ACC112 (cell line): ENCODE results near the gene EFR3B.
"Not testable (repeated sequence)": the region's sequence is repeated elsewhere in the genome, so short reads cannot be mapped to it uniquely, and the experiment has no call there.

Experiments
- H2AFZ ChIP-seq: fragments of 200-600 bp; sonication (generic); one replicate; pipeline ENCODE4 v1.6.0; 2017; ENCODE audit warnings: antibody characterized with exemption, low read length; ENCODE audit not compliant: unreplicated experiment
- H3K27ac ChIP-seq: fragments of 200-600 bp; sonication (generic); 2 replicates; pipeline ENCODE4 v1.5.1; 2014; ENCODE audit warnings: low read depth, mild to moderate bottlenecking, antibody characterized with exemption, low read length, moderate library complexity
- H3K27me3 ChIP-seq: fragments of 200-600 bp; sonication (generic); 2 replicates; pipeline ENCODE4 v1.6.1; 2014; ENCODE audit warnings: mild to moderate bottlenecking, antibody characterized with exemption, low read length, moderate library complexity, mixed read lengths; ENCODE audit not compliant: insufficient read depth
- H3K36me3 ChIP-seq: fragments of 200-600 bp; sonication (generic); 2 replicates; pipeline ENCODE4 v1.6.1; 2016; ENCODE audit warnings: mild to moderate bottlenecking, antibody characterized with exemption, low read length, moderate library complexity, mixed read lengths; ENCODE audit not compliant: insufficient read depth
- H3K4me1 ChIP-seq: fragments of 200-600 bp; sonication (generic); one replicate; pipeline ENCODE4 v1.6.1; 2016; ENCODE audit warnings: low read length, mixed read lengths; ENCODE audit not compliant: insufficient read depth, unreplicated experiment, control insufficient read depth
- H3K4me3 ChIP-seq: fragments of 200-600 bp; sonication (generic); 2 replicates; pipeline ENCODE4 v1.5.1; 2014; ENCODE audit warnings: mild to moderate bottlenecking, low read depth, low read length
- H3K79me2 ChIP-seq: fragments of 200-600 bp; sonication (generic); one replicate; pipeline ENCODE4 v1.6.0; 2016; ENCODE audit warnings: low read length; ENCODE audit not compliant: control insufficient read depth, unreplicated experiment, insufficient read depth

The EFR3B gene, protein sequence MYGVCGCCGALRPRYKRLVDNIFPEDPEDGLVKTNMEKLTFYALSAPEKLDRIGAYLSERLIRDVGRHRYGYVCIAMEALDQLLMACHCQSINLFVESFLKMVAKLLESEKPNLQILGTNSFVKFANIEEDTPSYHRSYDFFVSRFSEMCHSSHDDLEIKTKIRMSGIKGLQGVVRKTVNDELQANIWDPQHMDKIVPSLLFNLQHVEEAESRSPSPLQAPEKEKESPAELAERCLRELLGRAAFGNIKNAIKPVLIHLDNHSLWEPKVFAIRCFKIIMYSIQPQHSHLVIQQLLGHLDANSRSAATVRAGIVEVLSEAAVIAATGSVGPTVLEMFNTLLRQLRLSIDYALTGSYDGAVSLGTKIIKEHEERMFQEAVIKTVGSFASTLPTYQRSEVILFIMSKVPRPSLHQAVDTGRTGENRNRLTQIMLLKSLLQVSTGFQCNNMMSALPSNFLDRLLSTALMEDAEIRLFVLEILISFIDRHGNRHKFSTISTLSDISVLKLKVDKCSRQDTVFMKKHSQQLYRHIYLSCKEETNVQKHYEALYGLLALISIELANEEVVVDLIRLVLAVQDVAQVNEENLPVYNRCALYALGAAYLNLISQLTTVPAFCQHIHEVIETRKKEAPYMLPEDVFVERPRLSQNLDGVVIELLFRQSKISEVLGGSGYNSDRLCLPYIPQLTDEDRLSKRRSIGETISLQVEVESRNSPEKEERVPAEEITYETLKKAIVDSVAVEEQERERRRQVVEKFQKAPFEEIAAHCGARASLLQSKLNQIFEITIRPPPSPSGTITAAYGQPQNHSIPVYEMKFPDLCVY

DNA sequence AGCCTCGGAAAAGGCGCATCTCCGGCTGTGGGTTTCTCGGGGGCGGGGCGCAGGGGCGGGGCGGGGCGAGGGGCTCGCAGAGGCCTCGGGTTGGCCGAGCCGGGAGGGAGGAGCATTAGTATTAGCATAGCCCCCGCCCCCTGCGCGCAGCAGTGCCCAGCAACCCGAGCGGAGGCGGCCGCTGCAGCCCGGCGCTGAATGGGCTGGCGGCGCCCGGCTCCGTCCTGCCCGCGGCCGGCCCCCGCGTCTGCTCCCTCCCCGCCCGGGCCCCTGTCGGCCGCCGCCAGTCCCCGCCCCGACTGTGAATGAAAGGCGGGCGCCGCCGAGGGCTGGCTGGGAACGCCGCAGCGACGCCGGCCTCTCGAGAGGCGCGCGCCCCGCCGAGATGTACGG, at the start of gene EFR3B:
Gene EFR3B (plus strand): TSS at position 149 of the 393 bp plus-strand sequence. CDS start 237 bp downstream, at position 386.
- H3K4me3 ChIP-seq = peak within 1 kb of the TSS; percentile 99
- no peaks in the 10 kb centered on the region for H3K79me2 ChIP-seq
- H3K36me3 ChIP-seq = no peaks in the 10 kb centered on the region
- peaks cover 10% of the 10 kb centered on the region; the same call in 1 of the 2 replicates for H3K27me3 ChIP-seq
- H3K27ac ChIP-seq = no peak within 1 kb of the TSS
- H3K4me1 ChIP-seq = peaks cover 13% of the 10 kb centered on the region
- peak within 1 kb of the TSS; percentile 100 for H2AFZ ChIP-seq

DNA sequence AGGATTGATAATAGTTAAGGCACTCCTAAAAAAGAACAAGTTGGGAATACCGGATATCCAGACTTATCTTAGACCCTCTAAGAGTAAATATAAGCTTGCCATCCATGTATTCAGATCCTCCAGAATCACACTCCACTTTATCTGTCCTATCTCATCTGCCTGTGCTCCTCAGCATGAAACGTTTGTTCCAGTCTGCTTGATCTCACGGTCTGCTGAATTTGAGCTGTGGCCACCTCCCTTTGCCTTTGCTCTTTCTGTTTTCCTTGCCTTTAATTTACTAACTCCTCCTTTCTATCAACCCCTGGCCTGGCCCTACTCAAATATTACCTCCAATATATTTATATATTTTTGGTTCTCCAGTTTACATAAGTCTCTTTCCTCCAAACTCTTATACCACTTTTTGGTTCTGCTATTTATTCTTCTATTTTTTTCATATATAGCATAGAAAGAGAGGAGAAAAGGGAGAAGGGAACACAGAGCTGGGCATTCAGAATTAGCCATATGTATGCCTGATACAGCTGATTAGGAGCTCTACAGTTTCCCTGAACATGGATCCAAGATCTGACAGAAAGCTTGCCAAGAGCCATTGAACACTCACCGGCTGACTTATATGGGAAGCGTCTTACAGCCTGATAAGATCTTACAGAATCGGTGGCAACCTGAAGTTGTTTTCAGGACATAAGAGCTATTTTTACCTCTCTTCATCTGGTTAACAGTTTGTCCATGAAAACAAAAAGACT, 48.3 kb upstream of the EFR3B start:
- peaks cover 8% of the 10 kb centered on the region for H3K4me1 ChIP-seq
- H3K27me3 ChIP-seq = peaks cover 29% of the 10 kb centered on the region
- no peaks in the 10 kb centered on the region for H3K79me2 ChIP-seq
- H2AFZ ChIP-seq = no peak overlapping the region
- H3K36me3 ChIP-seq = no peaks in the 10 kb centered on the region
- H3K27ac ChIP-seq = no peak overlapping the region
- no peak overlapping the region for H3K4me3 ChIP-seq

DNA sequence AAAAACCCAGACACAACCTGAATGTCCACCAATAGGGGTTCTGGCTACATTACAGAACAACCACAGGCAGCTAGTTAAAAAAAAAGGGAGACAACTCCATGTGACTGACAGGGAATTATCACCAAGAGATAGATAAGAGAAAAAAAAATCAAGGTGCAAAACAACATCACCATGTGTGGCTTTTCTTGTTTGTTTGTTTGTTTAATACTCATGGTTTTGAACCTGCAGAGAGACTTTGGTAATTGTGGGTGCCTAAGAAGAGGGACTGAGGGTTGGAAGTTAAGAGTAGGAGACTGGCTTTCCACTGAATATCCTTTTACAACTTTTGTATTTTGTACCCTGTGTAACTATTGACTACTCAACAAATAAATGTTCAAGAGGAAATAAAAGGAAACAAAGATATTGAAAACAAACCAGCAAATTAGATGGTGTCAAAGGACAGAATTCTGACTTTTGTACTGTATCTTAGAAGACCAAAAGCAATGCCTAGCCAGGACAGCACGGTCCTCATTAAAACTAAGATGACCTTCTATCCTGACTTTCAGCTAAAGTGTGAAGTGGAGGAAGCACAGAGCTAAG, 47.6 kb upstream of the EFR3B start:
- H3K4me1 ChIP-seq = peaks cover 8% of the 10 kb centered on the region

DNA sequence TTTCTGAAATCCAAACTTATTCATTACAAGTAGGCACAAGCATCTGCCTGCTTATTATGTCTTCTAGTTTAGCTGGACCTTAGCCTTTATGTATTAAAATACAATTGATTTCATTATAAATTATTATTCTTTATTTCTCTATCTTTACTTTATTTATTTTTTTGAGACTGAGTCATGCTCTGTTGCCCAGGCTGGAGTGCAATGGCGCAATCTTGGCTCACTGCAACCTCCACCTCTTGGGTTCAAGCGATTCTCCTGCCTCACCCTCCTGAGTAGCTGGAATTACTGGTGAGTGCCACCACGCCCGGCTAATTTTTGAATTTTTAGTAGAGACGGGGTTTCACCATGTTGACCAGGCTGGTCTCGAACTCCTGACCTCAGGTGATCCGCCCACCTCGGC, 42.8 kb upstream of the EFR3B start:
- H3K27ac ChIP-seq, H3K4me3 ChIP-seq, H3K79me2 ChIP-seq, H3K27me3 ChIP-seq, H2AFZ ChIP-seq, H3K36me3 ChIP-seq: not testable (repeated sequence)
- H3K4me1 ChIP-seq = peaks cover 18% of the 10 kb centered on the region

More for the DNA sequence above, 47.6 kb upstream of the EFR3B start:
- H2AFZ ChIP-seq = no peak overlapping the region
- no peaks in the 10 kb centered on the region for H3K36me3 ChIP-seq
- H3K4me3 ChIP-seq = no peak overlapping the region
- H3K27me3 ChIP-seq = peaks cover 28% of the 10 kb centered on the region
- no peak overlapping the region for H3K27ac ChIP-seq
- no peaks in the 10 kb centered on the region for H3K79me2 ChIP-seq

DNA sequence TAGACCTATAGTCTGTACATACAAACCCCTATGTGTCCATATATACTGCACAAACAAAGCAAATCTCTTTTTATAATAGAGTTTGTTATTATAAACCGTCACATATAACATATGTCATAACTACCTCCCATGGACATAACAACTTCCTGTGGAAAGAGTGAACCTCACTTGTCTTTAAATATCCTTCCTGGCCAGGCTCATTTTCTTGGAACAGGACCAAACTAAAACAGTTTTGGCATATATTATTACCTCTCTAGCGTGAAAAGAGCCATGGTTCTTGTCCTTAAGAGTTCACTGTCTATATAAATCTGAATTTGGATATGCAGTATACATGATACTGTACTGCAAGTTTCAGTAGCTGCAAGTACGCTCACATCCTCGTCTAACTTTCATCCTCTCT, 41.8 kb upstream of the EFR3B start:
- H3K27ac ChIP-seq = no peak overlapping the region
- no peaks in the 10 kb centered on the region for H3K79me2 ChIP-seq

DNA sequence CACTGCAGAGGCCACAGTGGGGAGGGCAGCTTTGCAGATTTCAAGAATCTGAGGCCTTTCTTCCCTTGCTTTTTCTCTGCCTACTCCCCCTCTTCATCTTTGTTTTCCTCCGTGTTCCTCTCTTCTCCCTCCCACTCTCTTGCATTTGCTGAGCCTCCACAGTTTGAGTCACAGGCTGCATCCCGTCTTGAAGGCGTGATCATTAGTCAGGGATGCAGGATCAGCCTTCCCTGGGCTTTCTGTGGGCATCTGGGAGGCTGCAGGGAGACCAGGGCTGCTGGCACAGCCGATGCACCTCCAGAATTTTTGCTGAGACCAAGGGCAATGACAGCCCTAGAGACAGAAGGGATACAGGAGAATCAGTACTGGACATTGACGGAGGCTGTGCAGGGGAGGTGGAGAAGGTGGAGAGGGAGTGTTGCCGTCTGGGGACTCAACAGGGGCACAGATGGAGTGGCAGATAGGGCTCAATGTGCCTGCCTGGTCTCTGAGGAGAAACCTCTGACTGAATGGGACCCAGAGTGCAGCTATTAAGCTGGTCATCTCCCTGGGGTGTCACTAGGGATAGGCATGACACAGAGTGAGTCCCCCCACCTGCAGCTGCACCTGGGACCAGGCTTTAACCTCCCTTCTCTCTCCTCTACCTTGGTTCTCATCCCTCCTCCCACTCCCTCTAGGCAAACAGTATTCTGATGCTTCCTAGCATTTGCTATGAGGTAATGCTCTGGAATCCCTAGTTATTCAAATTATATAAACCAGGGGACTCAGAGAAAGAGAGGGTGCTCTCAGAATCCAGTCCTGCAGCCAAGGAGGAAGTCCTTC, 41.2 kb upstream of the EFR3B start:
- Histone ChIP-seq H3K4me1 (peaks cover 18% of the 10 kb centered on the region), H3K4me3 (no peak overlapping the region), H3K36me3 (no peaks in the 10 kb centered on the region), H3K79me2 (no peaks in the 10 kb centered on the region), H2AFZ (no peak overlapping the region), H3K27me3 (no peaks in the 10 kb centered on the region), H3K27ac (no peak overlapping the region)

More for the DNA sequence above, 41.8 kb upstream of the EFR3B start:
- no peak overlapping the region for H3K4me3 ChIP-seq
- peaks cover 18% of the 10 kb centered on the region for H3K4me1 ChIP-seq
- H2AFZ ChIP-seq = no peak overlapping the region
- no peaks in the 10 kb centered on the region for H3K27me3 ChIP-seq
- H3K36me3 ChIP-seq = no peaks in the 10 kb centered on the region

DNA sequence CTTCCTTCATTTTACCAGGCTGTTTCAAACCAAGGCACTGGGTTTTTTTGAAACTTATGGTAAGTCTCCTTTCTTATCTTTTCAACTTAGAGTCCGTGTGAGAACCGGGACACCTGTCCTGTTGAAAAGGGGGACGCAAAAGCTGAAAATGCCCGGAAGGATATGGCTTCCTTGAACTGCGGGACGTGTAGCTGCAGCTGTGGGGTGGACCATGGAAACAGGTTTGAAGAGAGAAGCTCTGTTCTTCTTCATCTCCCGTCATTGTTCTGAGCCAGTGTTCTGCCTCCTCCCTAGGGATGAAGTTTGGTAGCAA, 40.6 kb upstream of the EFR3B start:
- Histone ChIP-seq H3K27ac (no peak overlapping the region), H3K36me3 (no peaks in the 10 kb centered on the region), H3K27me3 (no peaks in the 10 kb centered on the region), H2AFZ (no peak overlapping the region), H3K79me2 (no peaks in the 10 kb centered on the region), H3K4me3 (no peak overlapping the region), H3K4me1 (peaks cover 18% of the 10 kb centered on the region)

DNA sequence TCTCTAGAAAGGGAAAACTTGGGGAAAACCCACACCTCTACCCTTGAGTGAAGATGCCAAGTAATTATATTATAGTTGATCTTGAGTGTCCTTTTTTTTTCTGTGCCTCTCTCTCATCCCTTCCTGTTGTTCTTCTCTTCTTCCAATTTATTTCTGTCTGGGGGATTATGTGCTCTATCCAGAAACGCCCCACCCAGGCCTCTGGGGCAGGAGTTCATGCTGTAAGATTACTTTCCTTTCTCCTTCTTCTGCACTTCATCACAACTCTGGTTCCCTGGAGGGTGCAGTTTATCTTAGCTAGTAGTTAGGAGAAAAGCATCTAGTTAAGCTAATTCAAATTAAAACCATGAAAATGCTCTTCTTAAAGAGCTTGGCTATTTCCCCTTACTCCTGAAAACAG, 39.8 kb upstream of the EFR3B start:
- Histone ChIP-seq H3K27ac (no peak overlapping the region), H3K4me3 (no peak overlapping the region), H3K79me2 (no peaks in the 10 kb centered on the region), H3K36me3 (no peaks in the 10 kb centered on the region), H3K4me1 (peaks cover 11% of the 10 kb centered on the region), H2AFZ (no peak overlapping the region), H3K27me3 (no peaks in the 10 kb centered on the region)

DNA sequence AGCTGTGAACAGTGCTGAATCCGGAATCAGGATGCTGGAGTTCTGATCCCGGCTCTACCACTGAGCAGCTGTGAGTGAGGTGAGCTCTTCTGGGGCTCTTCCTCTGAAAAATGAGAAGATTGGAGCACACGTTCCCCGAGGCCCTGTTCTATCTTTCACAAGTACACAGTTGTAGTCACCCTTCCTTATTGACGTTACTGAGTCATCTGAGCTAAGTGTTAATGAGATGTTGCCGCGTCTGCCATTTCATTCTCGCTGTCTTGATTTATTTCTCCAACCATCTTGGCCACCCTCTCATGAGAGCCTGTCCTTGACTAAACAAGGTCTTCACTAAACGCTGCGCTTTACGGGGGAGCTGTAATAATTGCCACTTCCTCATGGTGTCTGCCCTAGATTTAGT, 31.9 kb upstream of the EFR3B start:
- no peak overlapping the region for H3K4me3 ChIP-seq
- no peaks in the 10 kb centered on the region for H3K36me3 ChIP-seq
- H3K27me3 ChIP-seq = no peaks in the 10 kb centered on the region
- H3K27ac ChIP-seq = no peak overlapping the region
- no peaks in the 10 kb centered on the region for H3K4me1 ChIP-seq
- no peak overlapping the region for H2AFZ ChIP-seq
- no peaks in the 10 kb centered on the region for H3K79me2 ChIP-seq

DNA sequence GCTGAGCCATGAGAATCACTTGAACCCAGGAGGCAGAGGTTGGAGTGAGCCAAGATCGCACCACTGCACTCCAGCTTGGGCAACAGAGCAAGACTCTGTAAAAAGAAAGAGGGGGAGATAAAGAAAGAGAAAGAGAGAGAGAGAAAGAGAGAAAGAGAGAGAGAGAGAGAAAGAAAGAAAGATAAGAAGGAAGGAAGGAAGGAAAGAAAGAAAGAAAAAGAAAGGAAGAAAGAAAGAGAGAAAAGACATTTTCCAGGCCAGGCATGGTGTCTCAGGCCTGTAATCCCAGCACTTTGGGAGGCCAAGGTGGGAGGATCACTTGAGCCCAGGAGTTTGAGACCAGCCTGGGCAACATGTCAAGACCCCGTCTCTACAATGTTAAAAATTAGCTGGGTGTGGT, 30.5 kb upstream of the EFR3B start:
- H3K36me3 ChIP-seq, H3K4me1 ChIP-seq, H2AFZ ChIP-seq, H3K79me2 ChIP-seq, H3K4me3 ChIP-seq, H3K27ac ChIP-seq, H3K27me3 ChIP-seq: not testable (repeated sequence)
